DND-41 (cell line): ENCODE results near the gene ZBED4.

ENCODE experiments used
- ATAC-seq: fragments of 200-7000 bp; cut with Tn5 transposase; 3 replicates; pipeline ENCODE4 v1.9.1; 2021; ENCODE audit warnings: low read depth; ENCODE audit not compliant: insufficient read depth
- DNase-seq: peaks from one replicate; pipeline ENCODE4 v3.0.0-alpha.2; 2020
- H2AFZ ChIP-seq: 2 replicates; pipeline ENCODE4 v1.6.0; 2012; ENCODE audit warnings: low read depth, low read length
- H3K27ac ChIP-seq: 2 replicates; pipeline ENCODE4 v1.5.1; 2012; ENCODE audit warnings: low read length, inconsistent platforms
- H3K27me3 ChIP-seq: fragments of 200-600 bp; sonication (generic); 2 replicates; pipeline ENCODE4 v1.6.0; 2012; ENCODE audit warnings: low read length, mild to moderate bottlenecking, inconsistent platforms; ENCODE audit not compliant: insufficient read depth, poor library complexity
- H3K36me3 ChIP-seq: 2 replicates; pipeline ENCODE4 v1.5.1; 2012; ENCODE audit warnings: low read length, inconsistent platforms; ENCODE audit not compliant: insufficient read depth
- H3K4me1 ChIP-seq: 2 replicates; pipeline ENCODE4 v1.5.1; 2012; ENCODE audit warnings: mild to moderate bottlenecking, low read length; ENCODE audit not compliant: insufficient read depth
- H3K4me2 ChIP-seq: 2 replicates; pipeline ENCODE4 v1.6.0; 2012; ENCODE audit warnings: mild to moderate bottlenecking, moderate library complexity, low read length, inconsistent platforms; ENCODE audit not compliant: insufficient read depth
- H3K4me3 ChIP-seq, 2 experiments: fragments of 200-600 bp in 1 of 2; shearing (Covaris generic) in 1 of 2; 2 replicates each; pipeline ENCODE4 v1.5.1; 2012 to 2016; ENCODE audit warnings: inconsistent platforms in 2 of 2, low read length in 2 of 2, mild to moderate bottlenecking in 2 of 2, low read depth in 1 of 2, moderate library complexity in 1 of 2
- H3K79me2 ChIP-seq: 2 replicates; pipeline ENCODE4 v1.6.0; 2012; ENCODE audit warnings: low read length, inconsistent platforms; ENCODE audit not compliant: insufficient read depth
- H3K9ac ChIP-seq: 2 replicates; pipeline ENCODE4 v1.6.0; 2012; ENCODE audit warnings: low read depth, mild to moderate bottlenecking, inconsistent platforms, low read length, moderate library complexity
- H3K9me3 ChIP-seq: 2 replicates; pipeline ENCODE4 v1.5.1; 2012; ENCODE audit warnings: low read length, moderate library complexity, mild to moderate bottlenecking, inconsistent platforms; ENCODE audit not compliant: insufficient read depth, severe bottlenecking
- H4K20me1 ChIP-seq: 2 replicates; pipeline ENCODE4 v1.6.0; 2012; ENCODE audit warnings: low read length; ENCODE audit not compliant: insufficient read depth
- CTCF ChIP-seq: IDR thresholded peaks from 2 replicates; pipeline ENCODE4 v1.5.1; 2012; ENCODE audit warnings: borderline replicate concordance, low read length, moderate library complexity, mild to moderate bottlenecking; ENCODE audit not compliant: poor library complexity, severe bottlenecking; ENCODE audit errors: extremely low read depth
- EZH2 ChIP-seq: IDR thresholded peaks from 3 replicates; pipeline ENCODE4 v1.6.1; 2012; ENCODE audit warnings: borderline replicate concordance, low read depth, mild to moderate bottlenecking, moderate library complexity, low read length, inconsistent platforms; ENCODE audit not compliant: severe bottlenecking

ZBED4 gene

DNA sequence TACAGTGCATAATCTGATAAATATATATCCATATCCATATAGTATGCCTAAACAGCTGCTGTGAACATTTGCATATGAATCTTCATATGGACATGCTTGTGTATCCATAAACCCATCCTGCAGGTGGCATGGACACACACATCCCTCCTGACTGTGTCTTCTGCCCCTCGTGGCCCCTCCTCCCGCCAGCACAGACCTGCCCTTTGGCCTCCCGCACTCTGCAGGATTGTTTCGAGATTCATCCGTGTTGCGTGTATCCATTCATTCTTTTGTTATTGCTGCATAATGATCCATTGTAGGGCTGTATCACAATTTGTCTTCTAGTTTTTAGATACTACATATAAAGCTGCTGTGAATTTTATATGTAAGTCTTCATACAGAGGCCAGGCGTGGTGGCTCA, 24.0 kb downstream of the ZBED4 start:
- Histone ChIP-seq H3K9me3 (no peaks in the 10 kb centered on the region), H2AFZ (no peak overlapping the region), H3K36me3 (peaks cover 11% of the 10 kb centered on the region), H3K79me2 (peaks cover 93% of the 10 kb centered on the region), H3K4me1 (no peaks in the 10 kb centered on the region), H3K27ac (no peak overlapping the region), H3K4me2 (no peak overlapping the region), H4K20me1 (peaks cover 39% of the 10 kb centered on the region), H3K4me3 (no peak overlapping the region), H3K27me3 (no peaks in the 10 kb centered on the region), H3K9ac (no peak overlapping the region)
- DNase-seq (no peak), ATAC-seq (no peak)
- TF ChIP-seq CTCF, result no peak
- TF ChIP-seq EZH2, result no peak

- Histone ChIP-seq H3K36me3 (peaks cover 17% of the 10 kb centered on the region), H3K4me2 (no peak overlapping the region), H3K9ac (no peak overlapping the region), H3K4me1 (no peaks in the 10 kb centered on the region), H3K79me2 (peaks cover 94% of the 10 kb centered on the region), H2AFZ (no peak overlapping the region), H3K4me3 (no peak overlapping the region), H4K20me1 (peaks cover 38% of the 10 kb centered on the region), H3K27me3 (no peaks in the 10 kb centered on the region), H3K9me3 (no peaks in the 10 kb centered on the region), H3K27ac (no peak overlapping the region)
- DNase-seq (no peak), ATAC-seq (no peak)
- TF ChIP-seq EZH2 (no peak), CTCF (no peak)
Observed at GRCh38 chr22:49878206-49878605, 24.6 kb downstream of the ZBED4 start.

DNA sequence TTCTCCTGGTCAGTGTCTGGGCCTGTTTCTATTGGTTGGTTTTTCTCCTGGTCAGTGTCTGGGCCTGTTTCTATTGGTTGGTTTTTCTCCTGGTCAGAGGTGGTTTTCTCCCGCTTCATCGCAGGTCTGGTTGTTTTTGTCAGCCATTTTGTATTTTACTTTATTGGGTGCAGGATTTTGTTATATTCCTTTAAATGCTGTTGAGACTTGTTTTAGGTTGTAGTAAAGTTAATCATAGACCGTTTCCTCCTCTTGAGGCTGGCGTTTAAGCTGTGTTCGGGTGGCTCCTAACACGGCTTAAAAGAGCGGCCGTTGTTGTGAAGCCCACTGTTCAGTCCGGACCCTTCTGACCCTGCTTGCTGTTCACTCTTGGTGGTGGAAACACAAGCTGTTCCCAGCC, 26.2 kb downstream of the ZBED4 start:
- Histone ChIP-seq H3K4me1 (no peaks in the 10 kb centered on the region), H3K9me3 (no peaks in the 10 kb centered on the region), H3K27me3 (no peaks in the 10 kb centered on the region), H4K20me1 (peaks cover 46% of the 10 kb centered on the region), H3K36me3 (peaks cover 33% of the 10 kb centered on the region), H3K9ac (no peak overlapping the region), H3K27ac (no peak overlapping the region), H3K4me2 (no peak overlapping the region), H3K4me3 (no peak overlapping the region), H2AFZ (no peak overlapping the region), H3K79me2 (peaks cover 94% of the 10 kb centered on the region)
- DNase-seq (no peak), ATAC-seq (no peak)
- no peak for TF ChIP-seq EZH2
- no peak for TF ChIP-seq CTCF

DNA sequence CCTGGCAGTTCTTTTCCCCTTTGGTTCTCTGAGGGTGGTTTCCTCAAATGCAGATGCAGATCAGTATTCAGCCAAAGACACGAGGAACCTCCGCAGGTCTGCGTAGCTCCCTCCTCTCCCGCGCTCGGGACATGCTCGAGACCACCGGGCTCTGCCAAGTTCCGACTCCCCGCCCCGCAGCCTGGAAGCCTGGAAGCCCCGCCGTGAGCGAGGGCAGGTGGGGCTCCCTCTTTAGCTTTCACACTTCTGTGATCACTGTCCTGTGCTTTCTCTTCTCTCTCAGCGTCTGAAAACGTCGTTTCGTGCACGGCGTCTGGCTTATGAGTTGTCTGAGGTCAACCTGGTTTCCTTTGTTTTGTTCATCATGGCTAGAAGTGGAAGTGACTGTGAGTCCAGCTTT, 26.6 kb downstream of the ZBED4 start:
- peaks cover 49% of the 10 kb centered on the region for H4K20me1 ChIP-seq
- ATAC-seq, result peak; percentile 48; the same call in 2 of the 3 replicates

More for the DNA sequence above, 26.6 kb downstream of the ZBED4 start:
- Histone ChIP-seq H3K27me3 (no peaks in the 10 kb centered on the region), H3K79me2 (peaks cover 94% of the 10 kb centered on the region), H3K4me3 (no peak overlapping the region), H3K4me2 (no peak overlapping the region), H3K9me3 (no peaks in the 10 kb centered on the region), H2AFZ (no peak overlapping the region), H3K27ac (no peak overlapping the region), H3K4me1 (no peaks in the 10 kb centered on the region), H3K36me3 (peaks cover 37% of the 10 kb centered on the region), H3K9ac (no peak overlapping the region)
- peak; percentile 21 for DNase-seq
- no peak for TF ChIP-seq CTCF
- no peak for TF ChIP-seq EZH2
